HG03565 (cell line): ENCODE measurements around the gene RIMBP2.

Experiments
- ATAC-seq: cut with Tn5 transposase; IDR thresholded peaks from one replicate; pipeline ENCODE4 v1.9.1; 2021; ENCODE audit warnings: mild to moderate bottlenecking, moderate library complexity; ENCODE audit not compliant: unreplicated experiment

RIMBP2 gene

DNA sequence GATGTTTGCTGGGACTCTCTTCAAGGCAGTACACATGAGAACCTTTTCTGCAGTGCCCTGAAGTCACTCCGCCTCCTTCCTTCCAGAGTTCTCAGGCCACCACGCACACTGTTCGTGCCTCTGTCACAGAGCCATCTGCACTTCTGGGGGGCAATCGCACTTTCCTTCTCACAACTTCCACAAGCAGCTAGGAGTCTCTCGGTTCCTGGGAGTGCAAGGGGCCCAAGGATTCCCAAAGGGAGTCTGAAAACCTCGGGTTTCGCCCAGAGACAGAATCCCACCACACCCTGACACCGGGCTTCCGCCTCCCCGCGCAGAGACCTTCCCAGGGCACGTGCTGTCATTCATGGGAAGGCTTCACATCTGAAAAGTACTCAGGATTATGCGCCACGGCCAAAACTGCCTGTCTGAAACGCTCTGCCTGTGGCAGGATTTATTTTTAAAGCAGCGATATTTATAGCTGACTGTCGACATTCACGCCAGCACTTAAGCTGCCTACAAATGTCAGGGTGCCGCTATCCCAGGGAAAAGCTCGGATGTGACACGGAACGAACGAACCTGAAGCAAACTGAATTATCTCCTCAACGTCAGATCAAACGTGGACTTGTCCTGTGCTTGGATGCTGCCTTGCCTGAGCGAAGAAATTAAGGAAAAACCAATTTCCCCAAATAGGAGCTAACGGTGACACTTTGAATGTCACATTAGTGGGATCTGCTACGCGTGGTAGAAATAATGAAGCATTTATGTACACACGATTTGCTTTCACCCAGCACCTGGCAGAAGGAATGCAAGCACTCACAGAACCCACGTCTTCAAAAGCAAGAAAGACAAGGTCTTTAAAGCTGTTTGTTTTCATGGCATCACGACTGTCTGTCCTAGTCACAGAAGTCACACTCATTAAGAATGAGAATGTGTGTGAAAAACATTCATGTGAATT lies 224.4 kb downstream of the RIMBP2 start:
- no peak for ATAC-seq

GRCh38 chr12:130490674-130491073 lies 225.4 kb downstream of the RIMBP2 start:
- ATAC-seq, result no peak

DNA sequence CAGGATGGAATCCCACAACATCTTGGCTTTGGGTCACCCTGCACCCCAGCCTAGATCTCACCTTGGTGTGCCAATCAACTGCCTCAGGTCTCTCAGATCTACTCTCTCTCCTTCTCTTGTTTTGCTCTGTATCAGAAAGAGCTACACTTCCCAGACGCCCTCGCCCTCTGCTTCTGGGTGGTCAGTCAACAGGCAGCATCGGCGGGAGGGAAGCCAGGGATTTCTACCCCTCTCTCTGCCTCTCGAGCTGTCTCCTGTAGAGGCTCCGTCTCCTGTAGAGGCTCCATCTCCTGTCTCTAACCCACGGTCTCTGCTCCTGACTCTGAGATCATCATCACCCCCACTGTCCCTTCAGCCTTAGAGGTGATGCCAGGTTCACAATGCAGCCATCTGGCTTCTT lies 226.8 kb downstream of the RIMBP2 start:
- ATAC-seq, result no peak

GRCh38 chr12:130488358-130488710 lies 227.8 kb downstream of the RIMBP2 start:
- no peak for ATAC-seq

- no peak for ATAC-seq
These were observed 228.3 kb downstream of the RIMBP2 start for GRCh38 chr12:130487636-130488357.

DNA sequence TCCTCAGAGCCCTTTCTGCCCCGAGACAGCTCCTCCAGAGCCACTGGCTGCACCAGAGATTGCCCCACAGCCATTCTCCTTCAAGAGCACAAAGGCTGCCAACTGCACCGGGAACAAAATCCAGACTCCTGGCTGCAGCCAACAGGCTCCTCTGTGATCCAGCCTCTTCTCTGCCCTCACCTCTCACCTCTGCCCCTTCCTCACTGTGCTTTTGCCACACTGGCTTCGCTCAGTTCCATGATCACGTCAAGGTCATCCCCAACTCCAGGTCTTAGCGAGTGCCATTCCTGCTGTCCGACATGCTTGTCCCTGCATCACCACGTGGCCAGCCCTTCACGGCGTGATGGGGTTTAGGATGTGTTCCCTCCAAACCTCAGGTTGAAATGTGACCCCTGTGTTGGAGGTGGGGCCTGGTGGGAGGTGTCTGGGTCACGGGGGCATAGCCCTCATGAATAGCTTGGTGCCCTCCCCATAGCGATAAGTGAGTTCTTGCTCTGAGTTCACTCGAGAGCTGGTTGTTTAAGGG lies 229.1 kb downstream of the RIMBP2 start:
- no peak for ATAC-seq

- ATAC-seq, result no peak
These were observed 230.0 kb downstream of the RIMBP2 start for GRCh38 chr12:130486146-130486435.

GRCh38 chr12:130485291-130486145 lies 230.6 kb downstream of the RIMBP2 start:
- no peak for ATAC-seq

GRCh38 chr12:130484221-130484620 lies 231.9 kb downstream of the RIMBP2 start:
- no peak for ATAC-seq

DNA sequence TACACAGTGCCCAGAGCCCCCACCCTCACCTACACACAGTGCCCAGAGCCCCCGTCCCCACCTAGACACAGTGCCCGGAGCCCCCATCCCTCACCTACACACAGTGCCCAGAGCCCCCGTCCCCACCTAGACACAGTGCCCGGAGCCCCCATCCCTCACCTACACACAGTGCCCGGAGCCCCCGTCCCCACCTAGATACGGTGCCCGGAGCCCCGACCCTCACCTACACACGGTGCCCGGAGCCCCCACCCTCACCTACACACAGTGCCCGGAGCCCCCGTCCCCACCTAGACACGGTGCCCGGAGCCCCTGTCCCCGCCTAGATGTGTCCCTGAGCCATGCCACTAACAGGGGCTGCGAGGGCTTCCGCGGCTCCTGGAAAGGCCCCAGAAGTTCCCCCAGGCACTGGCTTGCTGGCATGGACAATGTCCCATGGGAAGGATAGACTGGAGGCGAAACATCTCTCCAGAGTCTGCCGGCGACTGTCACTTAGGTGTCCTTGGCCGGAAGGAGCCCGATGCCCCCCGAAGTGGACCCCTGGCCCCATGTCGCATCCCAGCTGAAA lies 232.4 kb downstream of the RIMBP2 start:
- no peak for ATAC-seq

GRCh38 chr12:130482448-130482847 lies 233.7 kb downstream of the RIMBP2 start:
- ATAC-seq, result no peak

- ATAC-seq, result no peak
These were observed 234.7 kb downstream of the RIMBP2 start for GRCh38 chr12:130481392-130481879.

- ATAC-seq, result no peak
These were observed 235.2 kb downstream of the RIMBP2 start for GRCh38 chr12:130480887-130481286.

DNA sequence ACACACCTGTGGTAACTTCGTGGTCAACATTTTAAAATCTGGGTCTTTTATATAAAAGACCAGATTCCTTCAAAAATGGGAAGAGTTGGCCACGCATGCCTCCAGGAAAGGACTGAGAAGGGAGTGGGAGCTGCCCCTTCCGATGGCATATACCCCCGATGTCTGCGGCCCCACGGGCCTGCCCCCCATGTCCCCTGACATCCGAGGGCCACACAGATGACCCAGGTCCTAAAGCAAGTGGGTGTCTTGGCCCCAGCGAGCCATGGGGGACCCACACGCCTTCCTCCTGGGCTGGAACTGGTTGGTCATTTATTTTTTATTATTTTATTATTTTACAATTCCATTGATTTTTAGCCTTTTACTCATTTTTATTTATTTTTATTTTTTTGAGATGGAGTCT lies 235.9 kb downstream of the RIMBP2 start:
- ATAC-seq, result no peak

- ATAC-seq, result no peak
These were observed 236.5 kb downstream of the RIMBP2 start for GRCh38 chr12:130479401-130480125.

- ATAC-seq, result no peak
These were observed 237.3 kb downstream of the RIMBP2 start for GRCh38 chr12:130478786-130479185.

DNA sequence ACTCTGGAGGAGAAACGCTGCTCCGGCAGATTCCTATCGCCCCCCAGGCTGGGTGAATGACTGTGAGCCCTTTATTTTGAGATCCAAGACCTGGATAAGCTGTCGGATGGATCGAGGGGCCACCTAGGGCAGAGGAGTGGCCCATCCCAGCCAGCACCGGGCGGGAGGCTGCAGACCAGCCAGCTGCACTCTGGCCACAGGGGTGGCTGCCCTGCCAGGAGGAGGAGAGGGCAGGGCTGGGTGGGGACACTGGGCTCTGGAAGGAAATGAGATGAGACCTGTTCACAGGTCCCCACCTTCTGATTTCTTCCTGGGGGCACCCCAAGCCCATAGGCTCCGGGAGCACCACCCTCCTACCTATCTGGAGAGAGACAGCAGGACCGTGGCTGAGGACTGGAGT lies 238.4 kb downstream of the RIMBP2 start:
- no peak for ATAC-seq

DNA sequence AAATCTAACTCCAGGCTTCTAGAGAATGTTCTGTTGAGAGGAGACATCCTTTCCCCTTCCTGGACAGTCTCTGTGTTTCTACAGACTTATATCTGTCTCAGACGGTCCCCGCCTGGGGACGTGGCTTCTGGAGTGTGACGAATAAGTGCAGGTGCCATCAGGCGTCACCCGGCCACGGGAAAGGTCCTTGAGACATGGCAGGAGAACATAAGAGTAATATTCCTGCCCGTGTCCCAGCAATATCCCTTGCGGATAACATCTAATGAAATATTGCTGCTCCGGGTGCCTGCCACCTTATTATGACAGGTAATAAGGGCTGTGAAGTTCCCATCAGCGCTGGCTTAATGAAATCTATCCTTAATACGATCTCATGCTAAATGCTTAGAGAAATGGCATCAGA lies 238.8 kb downstream of the RIMBP2 start:
- no peak for ATAC-seq

DNA sequence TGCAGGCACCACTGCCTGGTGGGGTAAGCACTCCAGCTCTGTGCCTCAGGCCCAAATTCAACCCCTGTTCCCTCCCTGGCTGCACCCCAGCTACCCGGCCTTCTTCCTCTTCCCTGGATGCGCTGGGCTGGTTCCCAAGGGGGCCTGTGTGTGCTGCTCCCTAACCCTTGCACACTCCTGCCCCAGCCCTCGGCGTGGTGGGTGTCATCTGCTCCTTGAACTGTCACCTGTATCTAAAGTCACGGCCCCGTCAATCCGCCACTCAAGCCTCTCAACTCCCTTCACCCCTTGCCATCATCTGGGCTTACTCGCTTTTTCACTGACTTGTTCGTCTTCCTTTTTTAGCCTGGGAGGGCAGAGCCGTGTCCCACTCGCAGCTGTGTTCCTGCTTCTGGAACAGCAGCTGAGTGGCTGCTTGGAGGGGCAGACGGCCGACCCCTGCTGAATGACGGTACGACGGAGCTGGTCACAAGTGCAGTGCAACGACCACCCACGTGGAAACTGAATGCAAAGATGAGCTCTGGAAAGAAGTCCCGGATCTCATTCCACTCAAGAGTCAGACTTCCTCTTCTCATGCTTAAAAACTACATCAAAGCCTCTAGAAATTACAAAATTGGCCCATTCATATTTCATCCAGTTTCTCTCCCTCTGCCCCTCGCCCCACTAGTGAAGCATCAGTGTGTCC lies 239.5 kb downstream of the RIMBP2 start:
- ATAC-seq, result no peak
